ENCODE data around the gene TIMM10.

Gene TIMM10

GRCh38 chr11:57566005-57566904 is 35.7 kb upstream of the TIMM10 start:
- H3K4me1 ChIP-seq (ENCODE audit: insufficient read depth, insufficient read length), result peaks cover 14% of the 10 kb centered on the region
- H3K27me3 ChIP-seq (ENCODE audit: insufficient read depth, insufficient read length), result peaks cover 12% of the 10 kb centered on the region
- H3K9ac ChIP-seq (ENCODE audit: insufficient read length, low read depth), result peak overlapping the region; percentile 13
- H3K36me3 ChIP-seq (ENCODE audit: insufficient read depth, insufficient read length, low read length), result no peaks in the 10 kb centered on the region
- DNase-seq (ENCODE audit: low read depth, low spot score), result no peak
- no peaks in the 10 kb centered on the region for H3K9me3 ChIP-seq (ENCODE audit: insufficient read depth, low read length)
- TF ChIP-seq SUZ12 (IDR thresholded peaks at IDR 0.05; ENCODE audit: extremely low read depth, insufficient read depth, insufficient read length) (no peak), ZNF274 (IDR thresholded peaks at IDR 0.05; ENCODE audit: low read depth, low read length) (no peak), YY1 (IDR thresholded peaks at IDR 0.05; ENCODE audit: insufficient read depth, insufficient read length) (no peak)
- no peak overlapping the region for H3K4me3 ChIP-seq (ENCODE audit: insufficient read length, low read depth)

GRCh38 chr11:57562596-57562995 is 32.0 kb upstream of the TIMM10 start:
- H3K4me1 ChIP-seq (ENCODE audit: insufficient read depth, insufficient read length), result peaks cover 8% of the 10 kb centered on the region
- H3K27me3 ChIP-seq (ENCODE audit: insufficient read depth, insufficient read length), result peaks cover 12% of the 10 kb centered on the region
- no peak overlapping the region for H3K4me3 ChIP-seq (ENCODE audit: insufficient read length, low read depth)
- no peak for DNase-seq (ENCODE audit: low read depth, low spot score)
- H3K9ac ChIP-seq (ENCODE audit: insufficient read length, low read depth), result peak overlapping the region; percentile 23
- no peaks in the 10 kb centered on the region for H3K9me3 ChIP-seq (ENCODE audit: insufficient read depth, low read length)
- TF ChIP-seq ZNF274 (IDR thresholded peaks at IDR 0.05; ENCODE audit: low read depth, low read length) (no peak), SUZ12 (IDR thresholded peaks at IDR 0.05; ENCODE audit: extremely low read depth, insufficient read depth, insufficient read length) (no peak), YY1 (IDR thresholded peaks at IDR 0.05; ENCODE audit: insufficient read depth, insufficient read length) (no peak)
- no peaks in the 10 kb centered on the region for H3K36me3 ChIP-seq (ENCODE audit: insufficient read depth, insufficient read length, low read length)

GRCh38 chr11:57560146-57560545 is 29.6 kb upstream of the TIMM10 start:
- no peaks in the 10 kb centered on the region for H3K9me3 ChIP-seq (ENCODE audit: insufficient read depth, low read length)
- H3K4me3 ChIP-seq (ENCODE audit: insufficient read length, low read depth), result no peak overlapping the region
- H3K4me1 ChIP-seq (ENCODE audit: insufficient read depth, insufficient read length), result peaks cover 11% of the 10 kb centered on the region
- TF ChIP-seq YY1 (IDR thresholded peaks at IDR 0.05; ENCODE audit: insufficient read depth, insufficient read length), result no peak
- no peak for TF ChIP-seq ZNF274 (IDR thresholded peaks at IDR 0.05; ENCODE audit: low read depth, low read length)
- no peak for TF ChIP-seq SUZ12 (IDR thresholded peaks at IDR 0.05; ENCODE audit: extremely low read depth, insufficient read depth, insufficient read length)
- no peaks in the 10 kb centered on the region for H3K27me3 ChIP-seq (ENCODE audit: insufficient read depth, insufficient read length)
- no peak for DNase-seq (ENCODE audit: low read depth, low spot score)
- H3K36me3 ChIP-seq (ENCODE audit: insufficient read depth, insufficient read length, low read length), result no peaks in the 10 kb centered on the region
- H3K9ac ChIP-seq (ENCODE audit: insufficient read length, low read depth), result no peak overlapping the region

GRCh38 chr11:57556041-57556440 is 25.5 kb upstream of the TIMM10 start:
- no peak for TF ChIP-seq YY1 (IDR thresholded peaks at IDR 0.05; ENCODE audit: insufficient read depth, insufficient read length)
- TF ChIP-seq ZNF274 (IDR thresholded peaks at IDR 0.05; ENCODE audit: low read depth, low read length), result no peak
- TF ChIP-seq SUZ12 (IDR thresholded peaks at IDR 0.05; ENCODE audit: extremely low read depth, insufficient read depth, insufficient read length), result no peak
- DNase-seq (ENCODE audit: low read depth, low spot score), result no peak
- H3K9ac ChIP-seq (ENCODE audit: insufficient read length, low read depth), result no peak overlapping the region

GRCh38 chr11:57555393-57555792 is 24.8 kb upstream of the TIMM10 start:
- TF ChIP-seq SUZ12 (IDR thresholded peaks at IDR 0.05; ENCODE audit: extremely low read depth, insufficient read depth, insufficient read length) (no peak), ZNF274 (IDR thresholded peaks at IDR 0.05; ENCODE audit: low read depth, low read length) (no peak), YY1 (IDR thresholded peaks at IDR 0.05; ENCODE audit: insufficient read depth, insufficient read length) (no peak)
- no peak overlapping the region for H3K9ac ChIP-seq (ENCODE audit: insufficient read length, low read depth)
- peaks cover 3% of the 10 kb centered on the region for H3K36me3 ChIP-seq (ENCODE audit: insufficient read depth, insufficient read length, low read length)
- H3K9me3 ChIP-seq (ENCODE audit: insufficient read depth, low read length), result no peaks in the 10 kb centered on the region
- H3K4me3 ChIP-seq (ENCODE audit: insufficient read length, low read depth), result no peak overlapping the region
- peaks cover 5% of the 10 kb centered on the region for H3K4me1 ChIP-seq (ENCODE audit: insufficient read depth, insufficient read length)
- DNase-seq (ENCODE audit: low read depth, low spot score), result no peak
- no peaks in the 10 kb centered on the region for H3K27me3 ChIP-seq (ENCODE audit: insufficient read depth, insufficient read length)

More at GRCh38 chr11:57556041-57556440, 25.5 kb upstream of the TIMM10 start:
- Histone ChIP-seq H3K27me3 (ENCODE audit: insufficient read depth, insufficient read length) (no peaks in the 10 kb centered on the region), H3K4me3 (ENCODE audit: insufficient read length, low read depth) (no peak overlapping the region), H3K36me3 (ENCODE audit: insufficient read depth, insufficient read length, low read length) (peaks cover 3% of the 10 kb centered on the region), H3K4me1 (ENCODE audit: insufficient read depth, insufficient read length) (peaks cover 5% of the 10 kb centered on the region), H3K9me3 (ENCODE audit: insufficient read depth, low read length) (no peaks in the 10 kb centered on the region)

- H3K9ac ChIP-seq (ENCODE audit: insufficient read length, low read depth), result no peak overlapping the region
- H3K36me3 ChIP-seq (ENCODE audit: insufficient read depth, insufficient read length, low read length), result peaks cover 3% of the 10 kb centered on the region
- no peak overlapping the region for H3K4me3 ChIP-seq (ENCODE audit: insufficient read length, low read depth)
- no peak for DNase-seq (ENCODE audit: low read depth, low spot score)
- H3K4me1 ChIP-seq (ENCODE audit: insufficient read depth, insufficient read length), result peaks cover 8% of the 10 kb centered on the region
- H3K27me3 ChIP-seq (ENCODE audit: insufficient read depth, insufficient read length), result no peaks in the 10 kb centered on the region
- no peaks in the 10 kb centered on the region for H3K9me3 ChIP-seq (ENCODE audit: insufficient read depth, low read length)
- TF ChIP-seq YY1 (IDR thresholded peaks at IDR 0.05; ENCODE audit: insufficient read depth, insufficient read length), result no peak
- no peak for TF ChIP-seq ZNF274 (IDR thresholded peaks at IDR 0.05; ENCODE audit: low read depth, low read length)
- TF ChIP-seq SUZ12 (IDR thresholded peaks at IDR 0.05; ENCODE audit: extremely low read depth, insufficient read depth, insufficient read length), result no peak
These were observed 21.9 kb upstream of the TIMM10 start for GRCh38 chr11:57552479-57552878.

GRCh38 chr11:57551941-57552340 is 21.4 kb upstream of the TIMM10 start:
- no peak overlapping the region for H3K4me3 ChIP-seq (ENCODE audit: insufficient read length, low read depth)
- peaks cover 10% of the 10 kb centered on the region for H3K4me1 ChIP-seq (ENCODE audit: insufficient read depth, insufficient read length)
- H3K9me3 ChIP-seq (ENCODE audit: insufficient read depth, low read length), result no peaks in the 10 kb centered on the region
- no peak for DNase-seq (ENCODE audit: low read depth, low spot score)
- no peak overlapping the region for H3K9ac ChIP-seq (ENCODE audit: insufficient read length, low read depth)
- peaks cover 3% of the 10 kb centered on the region for H3K36me3 ChIP-seq (ENCODE audit: insufficient read depth, insufficient read length, low read length)
- TF ChIP-seq SUZ12 (IDR thresholded peaks at IDR 0.05; ENCODE audit: extremely low read depth, insufficient read depth, insufficient read length), result no peak
- TF ChIP-seq YY1 (IDR thresholded peaks at IDR 0.05; ENCODE audit: insufficient read depth, insufficient read length), result no peak
- no peak for TF ChIP-seq ZNF274 (IDR thresholded peaks at IDR 0.05; ENCODE audit: low read depth, low read length)
- no peaks in the 10 kb centered on the region for H3K27me3 ChIP-seq (ENCODE audit: insufficient read depth, insufficient read length)
